RPMI8226 (cell line): ENCODE measurements around the gene NCR2.
"Not testable (repeated sequence)": the region's sequence is repeated elsewhere in the genome, so short reads cannot be mapped to it uniquely, and the experiment has no call there.

Experiments used
- DNase-seq: peaks from one replicate; pipeline ENCODE4 v3.0.0-alpha.2; 2015

NCR2 gene, protein sequence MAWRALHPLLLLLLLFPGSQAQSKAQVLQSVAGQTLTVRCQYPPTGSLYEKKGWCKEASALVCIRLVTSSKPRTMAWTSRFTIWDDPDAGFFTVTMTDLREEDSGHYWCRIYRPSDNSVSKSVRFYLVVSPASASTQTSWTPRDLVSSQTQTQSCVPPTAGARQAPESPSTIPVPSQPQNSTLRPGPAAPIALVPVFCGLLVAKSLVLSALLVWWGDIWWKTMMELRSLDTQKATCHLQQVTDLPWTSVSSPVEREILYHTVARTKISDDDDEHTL

DNA sequence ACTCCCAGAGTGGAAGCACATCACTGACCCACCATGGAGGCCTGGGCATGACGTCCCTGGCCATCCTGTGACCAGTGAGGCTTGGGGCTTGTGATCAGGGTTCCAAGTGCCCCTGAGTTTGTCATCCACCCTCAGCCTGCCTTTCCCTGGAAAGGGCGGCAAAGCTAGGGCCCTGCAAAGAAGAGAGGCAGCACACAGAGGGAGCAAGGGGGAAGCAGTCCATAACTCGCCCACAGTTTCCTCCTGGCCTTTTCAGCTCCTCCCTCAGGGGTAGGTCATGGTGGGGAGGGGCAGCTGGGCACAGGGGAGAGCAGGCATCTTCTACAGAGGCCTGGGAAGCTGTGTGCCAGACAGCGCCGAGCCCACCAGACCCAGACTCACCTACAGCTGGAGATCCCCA lies at the start of gene NCR2:
NCR2 (plus strand) TSS at position 313 of the 400 bp plus-strand sequence. CDS start 269 bp downstream, outside the sequence.
- DNase-seq, result no peak

DNA sequence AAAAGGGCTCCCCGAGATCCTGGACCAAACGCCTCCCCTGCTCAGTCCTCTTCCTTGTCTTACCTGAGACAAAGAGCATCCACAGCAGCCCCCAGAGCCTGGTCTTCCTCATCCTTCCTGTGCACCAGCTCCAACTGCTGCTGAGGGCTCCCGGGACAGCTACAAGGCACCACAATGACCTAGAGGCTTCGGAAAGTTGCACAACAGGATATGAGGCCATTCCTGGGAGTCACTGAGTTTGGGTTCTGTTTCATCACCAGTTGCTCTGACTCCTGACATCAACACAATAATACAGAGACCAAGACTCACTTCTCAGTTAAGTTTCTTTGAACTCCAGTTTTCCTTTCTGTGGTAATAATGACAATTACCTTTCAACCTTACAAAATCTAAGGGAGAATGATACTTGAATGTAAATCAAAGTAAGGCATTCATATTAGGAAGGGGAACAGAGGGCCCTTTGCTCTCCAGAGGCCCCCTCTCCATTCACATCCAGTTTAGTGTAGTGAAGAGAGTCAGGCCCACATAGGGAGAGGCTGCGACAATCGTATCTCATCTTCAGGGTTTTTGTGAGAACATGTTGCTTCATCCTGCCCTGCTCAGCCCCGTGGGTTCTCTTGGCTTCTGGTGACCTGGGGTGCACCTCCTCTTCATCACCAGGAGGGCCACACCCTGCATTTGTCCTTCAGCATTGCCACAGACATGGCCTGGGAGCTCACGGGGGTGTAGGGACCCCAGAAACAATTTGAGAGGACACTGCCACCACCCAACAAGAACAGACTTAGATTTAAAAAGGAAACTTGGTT lies 48.7 kb upstream of the NCR2 start, which contains the start of gene TREM1:
TREM1 (minus strand) TSS at position 139 of the 803 bp plus-strand sequence; CDS start at position 112, 27 bp downstream.
- DNase-seq, result no peak

DNA sequence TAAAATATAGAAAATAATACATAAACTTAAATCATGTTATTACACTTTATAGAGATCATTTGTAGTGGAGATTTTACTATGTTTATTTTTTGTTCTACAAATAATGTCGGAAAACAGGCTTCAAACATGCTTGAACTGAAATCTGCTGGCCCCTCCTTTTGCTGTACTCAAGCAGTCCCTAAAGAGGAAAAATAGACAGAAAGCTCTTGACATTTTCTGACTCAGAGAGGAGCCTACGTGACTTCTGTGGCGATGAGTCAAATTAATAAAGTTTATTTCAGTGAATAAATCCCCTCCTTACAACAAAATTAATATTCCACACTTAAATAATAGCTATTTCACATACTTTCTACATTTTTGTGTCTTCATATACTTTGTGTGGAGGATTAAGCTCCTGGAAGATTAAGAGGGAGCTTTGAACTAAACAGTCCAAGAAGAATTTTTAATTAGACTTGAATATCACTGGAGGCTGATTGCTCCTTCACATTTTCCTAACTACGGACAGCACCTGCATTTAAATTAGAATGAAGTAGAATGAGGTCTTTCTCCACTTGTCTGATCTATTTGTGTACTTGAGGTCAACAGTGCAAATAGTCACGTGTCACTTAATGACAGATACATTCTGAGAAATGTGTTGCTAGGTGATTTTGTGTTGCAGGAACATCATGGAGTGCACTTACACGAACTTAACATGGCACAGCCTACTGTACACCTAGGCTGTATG lies 47.2 kb upstream of the NCR2 start:
- peak; percentile 37 for DNase-seq

DNA sequence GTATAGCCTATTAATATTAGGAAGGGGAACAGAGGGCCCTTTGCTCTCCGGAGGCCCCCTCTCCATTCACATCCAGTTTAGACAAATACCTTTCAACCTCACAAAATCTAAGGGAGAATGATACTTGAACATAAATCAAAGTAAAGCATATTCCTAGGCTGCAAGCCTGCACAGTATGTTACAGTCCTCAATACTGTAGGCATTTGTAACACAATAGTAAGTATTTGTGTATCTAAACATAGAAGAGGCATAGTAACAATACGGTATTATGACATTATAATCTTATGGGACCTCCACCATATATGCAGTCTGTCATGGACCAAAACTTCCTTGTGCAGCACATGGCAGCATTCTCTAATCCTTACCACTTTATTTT lies 46.7 kb upstream of the NCR2 start:
- no peak for DNase-seq

DNA sequence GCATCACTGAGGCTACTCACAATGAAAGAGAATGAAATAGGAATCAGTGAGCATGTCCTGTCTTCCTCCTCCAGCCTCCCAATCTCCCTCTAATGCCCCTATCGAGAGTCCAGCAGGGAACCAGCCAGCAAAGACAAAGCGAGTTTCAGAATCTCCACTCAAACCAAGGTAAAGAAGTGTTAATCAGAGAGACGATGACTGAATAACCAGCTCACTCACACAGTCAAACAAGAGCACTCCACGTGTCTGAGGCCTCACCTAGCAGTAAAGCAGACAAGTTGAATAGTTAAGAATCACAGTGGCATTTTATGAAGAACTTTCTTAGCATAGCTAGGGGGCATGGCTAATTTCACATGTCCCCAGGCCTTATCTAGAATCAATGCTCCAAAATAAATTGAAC lies 45.6 kb upstream of the NCR2 start:
- no peak for DNase-seq

DNA sequence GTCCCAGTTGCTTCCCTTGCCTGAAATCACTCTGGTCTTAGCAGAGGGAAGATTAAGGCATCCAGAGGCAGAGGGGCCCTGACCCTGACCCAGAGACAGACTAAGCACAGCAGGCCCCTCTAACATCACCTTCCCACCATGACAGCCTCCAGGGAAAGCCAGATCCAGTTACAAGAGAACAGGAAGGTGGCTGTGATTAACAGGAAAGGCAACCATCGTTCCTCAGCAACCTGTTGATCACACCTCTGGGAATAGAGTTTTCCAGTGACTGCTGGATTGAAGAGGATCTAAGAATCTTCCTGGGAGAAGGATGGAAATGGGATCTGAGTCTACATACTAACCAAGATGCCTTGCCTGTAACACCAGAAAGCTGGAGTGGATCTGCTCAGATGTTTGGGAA lies 43.7 kb upstream of the NCR2 start:
- no peak for DNase-seq

DNA sequence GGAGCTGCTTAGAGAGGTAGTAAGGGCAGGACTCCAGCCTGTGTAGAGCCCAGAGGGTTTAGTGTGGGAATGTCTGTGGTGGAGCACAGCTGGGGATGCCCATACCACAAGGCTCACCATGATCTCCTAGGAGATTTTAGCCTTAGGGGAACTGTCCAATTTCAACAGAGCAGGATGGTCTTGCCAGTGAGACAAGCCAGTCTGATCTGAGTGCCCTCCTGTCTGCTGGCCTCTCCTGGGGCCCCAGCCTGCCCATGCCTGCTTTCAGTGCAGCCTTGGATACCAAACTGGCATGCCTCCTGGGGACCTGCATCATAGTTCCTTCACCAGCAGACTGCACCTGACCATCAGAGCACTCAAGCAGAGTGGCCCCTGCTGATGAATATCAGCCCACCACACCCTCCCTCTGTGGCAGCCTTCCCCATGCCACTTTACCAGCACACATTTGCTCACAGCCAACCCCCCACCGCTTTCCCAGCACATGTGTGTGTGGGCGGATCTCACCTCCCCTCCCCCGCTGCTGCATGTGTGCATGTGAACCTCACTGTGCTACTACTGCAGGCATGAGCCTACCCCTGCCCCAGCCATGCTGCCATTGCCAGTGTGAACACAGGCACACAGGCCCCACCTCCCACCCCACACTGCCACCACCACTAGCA lies 41.1 kb upstream of the NCR2 start:
- DNase-seq, result no peak

DNA sequence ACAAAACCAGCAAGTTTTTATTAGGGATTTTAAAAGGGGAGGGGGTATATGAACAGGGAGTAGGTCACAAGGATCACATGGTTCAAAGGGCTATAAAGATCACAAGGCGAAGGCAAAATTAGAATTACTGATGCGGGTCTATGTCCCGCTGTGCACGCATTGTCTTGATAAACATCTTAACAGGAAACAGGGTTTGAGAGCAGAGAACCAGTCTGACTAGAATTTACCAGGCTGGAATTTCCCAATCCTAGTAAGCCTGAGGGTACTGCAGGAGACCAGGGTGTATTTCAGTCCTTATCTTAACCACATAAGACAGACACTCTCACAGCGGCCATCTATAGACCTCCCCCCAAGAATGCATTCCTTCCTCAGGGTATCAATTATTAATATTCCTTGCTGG lies 38.2 kb upstream of the NCR2 start:
- not testable (repeated sequence) for DNase-seq

DNA sequence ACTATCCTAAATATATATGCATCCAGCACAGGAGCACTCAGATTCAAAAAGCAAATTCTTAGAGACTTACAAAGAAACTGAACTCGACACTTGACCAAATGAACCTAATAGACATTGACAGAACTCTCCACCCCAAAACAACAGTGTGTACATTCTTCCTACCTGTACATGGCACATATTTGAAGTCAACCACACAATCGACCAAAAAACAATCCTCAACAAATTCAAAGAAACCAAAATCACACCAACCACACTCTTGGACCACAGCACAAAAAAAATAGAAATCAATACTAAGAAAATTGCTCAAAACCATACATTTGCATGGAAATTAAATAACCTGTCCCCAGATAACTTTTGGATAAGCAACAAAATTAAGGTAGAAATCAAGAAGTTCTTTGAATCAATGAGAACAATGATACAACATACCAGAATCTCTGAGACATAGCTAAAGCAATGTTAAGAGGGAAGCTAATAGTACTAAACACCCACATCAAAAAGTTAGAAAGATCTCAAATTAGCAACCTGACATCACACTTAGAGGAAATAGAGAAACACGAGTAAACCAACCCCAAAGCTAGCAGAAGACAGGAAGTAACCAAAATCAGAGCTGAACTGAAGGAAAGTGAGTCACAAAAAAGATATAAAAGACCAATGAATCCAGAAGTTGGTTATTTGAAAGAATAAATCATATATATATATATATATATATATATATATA lies 36.5 kb upstream of the NCR2 start:
- no peak for DNase-seq

DNA sequence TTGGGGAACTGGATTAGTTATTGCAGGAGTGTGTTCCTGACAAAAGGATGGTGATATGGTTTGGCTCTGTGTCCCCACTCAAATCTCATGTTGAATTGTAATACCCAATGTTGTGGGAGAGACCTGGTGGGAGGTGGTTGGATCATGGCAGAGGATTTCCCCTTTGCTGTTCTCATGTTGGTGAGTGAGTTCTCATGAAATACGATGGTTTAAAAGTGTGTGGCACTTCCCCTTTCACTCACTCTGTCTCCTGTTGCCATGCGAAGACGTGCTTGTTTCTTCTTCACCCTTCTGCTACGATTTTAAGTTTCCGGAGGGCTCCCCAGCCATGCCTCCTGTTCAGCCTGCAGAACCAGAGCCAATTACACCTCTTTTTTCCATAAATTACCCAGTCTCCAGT lies 32.8 kb upstream of the NCR2 start:
- no peak for DNase-seq

DNA sequence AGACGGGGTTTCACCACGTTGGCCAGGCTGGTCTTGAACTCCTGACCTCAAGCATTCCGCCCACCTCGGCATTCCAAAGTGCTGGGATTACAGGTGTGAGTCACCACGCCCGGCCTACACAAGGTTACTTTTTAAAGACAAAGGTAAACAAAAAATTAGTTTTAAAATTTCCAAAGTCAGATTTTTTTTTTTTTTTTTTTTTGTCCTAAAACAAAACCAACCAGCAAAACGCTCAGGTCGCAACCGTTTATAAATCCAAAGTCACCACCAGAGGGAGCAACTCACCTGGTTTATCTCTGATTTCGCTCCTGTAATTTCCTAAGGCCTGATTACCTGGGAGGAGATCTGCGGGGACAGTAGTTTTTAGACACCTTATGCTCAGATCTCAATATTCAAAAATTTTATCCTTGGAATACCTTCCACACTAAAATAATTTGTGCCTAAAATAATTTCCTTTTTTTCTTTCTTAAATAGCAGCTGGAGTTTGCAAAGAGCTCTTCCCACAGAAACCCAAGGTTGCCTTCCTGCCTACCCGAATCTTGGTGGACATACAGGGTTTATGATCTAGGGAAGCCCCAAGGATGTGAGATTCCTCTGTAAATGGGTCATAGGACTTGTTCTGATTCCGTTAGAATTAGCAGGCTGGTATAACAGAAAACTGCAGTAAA lies 29.1 kb upstream of the NCR2 start:
- DNase-seq, result peak; percentile 74

DNA sequence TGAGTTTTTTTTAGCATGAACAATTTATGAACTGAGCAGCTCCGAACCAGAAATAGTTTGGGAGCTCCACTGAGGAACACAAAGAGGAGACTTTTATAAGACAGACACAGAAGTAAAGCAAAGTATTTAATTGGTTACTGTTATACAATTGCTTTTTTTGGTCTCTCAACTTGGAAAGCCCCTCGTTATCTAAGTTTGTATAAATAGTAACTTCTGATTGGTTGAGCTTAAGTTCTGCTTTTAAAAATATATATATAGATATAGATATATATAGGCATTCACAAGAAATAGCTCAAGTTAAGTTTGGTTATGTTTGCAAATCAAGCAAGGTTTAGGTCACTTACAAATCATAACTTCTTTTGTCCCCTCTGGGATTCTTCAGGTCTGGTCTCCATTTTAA lies 20.2 kb upstream of the NCR2 start:
- DNase-seq, result no peak

DNA sequence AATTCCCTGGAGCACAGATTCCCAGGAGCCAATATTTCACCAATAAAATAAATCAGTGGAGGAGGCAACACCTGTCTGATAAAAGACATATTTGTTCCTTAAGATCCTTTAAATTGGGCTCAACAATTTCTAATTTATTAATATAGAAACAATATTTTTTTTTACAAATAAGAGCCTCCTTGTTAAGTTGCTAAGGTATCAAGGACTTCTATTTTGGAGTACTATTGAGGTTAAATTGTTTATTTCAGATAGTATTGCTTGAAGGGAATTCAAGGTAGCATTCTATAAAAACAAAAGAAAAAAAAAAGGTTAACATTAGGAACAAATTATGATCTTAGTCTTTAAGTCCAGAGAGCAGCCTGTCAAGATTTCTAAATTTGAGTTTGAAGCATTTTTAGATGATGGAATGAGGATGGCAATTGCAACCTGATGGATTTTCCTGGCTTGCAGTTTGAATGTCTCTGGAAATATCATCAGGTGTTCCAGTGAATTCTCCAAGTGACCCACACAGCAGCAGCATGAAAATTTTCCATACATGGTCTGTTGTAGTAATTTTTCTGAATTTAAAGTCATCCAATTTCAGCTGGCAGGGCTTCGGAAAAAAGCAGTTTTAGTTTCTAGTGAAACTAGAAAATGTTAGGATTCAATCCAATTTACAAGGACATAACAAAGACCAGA lies 19.3 kb upstream of the NCR2 start:
- no peak for DNase-seq

DNA sequence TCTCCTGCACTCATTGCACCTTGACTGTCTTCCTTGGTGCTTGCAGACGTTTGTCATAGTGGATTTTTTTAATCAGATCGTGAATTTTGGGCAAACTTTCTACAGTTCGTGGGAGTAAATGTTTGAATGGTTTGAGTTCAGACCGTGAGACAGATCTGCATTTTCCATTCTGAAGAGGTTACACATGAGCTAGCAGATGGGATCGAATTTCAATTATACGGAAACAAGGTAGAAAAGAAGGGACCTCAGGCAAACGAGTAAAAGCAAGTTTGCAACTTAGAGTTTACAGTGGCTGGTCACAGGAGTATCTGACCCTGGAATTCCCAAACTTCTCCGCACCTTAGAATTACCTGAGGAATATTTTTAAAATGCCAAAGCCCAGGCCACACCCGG lies 17.2 kb upstream of the NCR2 start:
- DNase-seq, result no peak

DNA sequence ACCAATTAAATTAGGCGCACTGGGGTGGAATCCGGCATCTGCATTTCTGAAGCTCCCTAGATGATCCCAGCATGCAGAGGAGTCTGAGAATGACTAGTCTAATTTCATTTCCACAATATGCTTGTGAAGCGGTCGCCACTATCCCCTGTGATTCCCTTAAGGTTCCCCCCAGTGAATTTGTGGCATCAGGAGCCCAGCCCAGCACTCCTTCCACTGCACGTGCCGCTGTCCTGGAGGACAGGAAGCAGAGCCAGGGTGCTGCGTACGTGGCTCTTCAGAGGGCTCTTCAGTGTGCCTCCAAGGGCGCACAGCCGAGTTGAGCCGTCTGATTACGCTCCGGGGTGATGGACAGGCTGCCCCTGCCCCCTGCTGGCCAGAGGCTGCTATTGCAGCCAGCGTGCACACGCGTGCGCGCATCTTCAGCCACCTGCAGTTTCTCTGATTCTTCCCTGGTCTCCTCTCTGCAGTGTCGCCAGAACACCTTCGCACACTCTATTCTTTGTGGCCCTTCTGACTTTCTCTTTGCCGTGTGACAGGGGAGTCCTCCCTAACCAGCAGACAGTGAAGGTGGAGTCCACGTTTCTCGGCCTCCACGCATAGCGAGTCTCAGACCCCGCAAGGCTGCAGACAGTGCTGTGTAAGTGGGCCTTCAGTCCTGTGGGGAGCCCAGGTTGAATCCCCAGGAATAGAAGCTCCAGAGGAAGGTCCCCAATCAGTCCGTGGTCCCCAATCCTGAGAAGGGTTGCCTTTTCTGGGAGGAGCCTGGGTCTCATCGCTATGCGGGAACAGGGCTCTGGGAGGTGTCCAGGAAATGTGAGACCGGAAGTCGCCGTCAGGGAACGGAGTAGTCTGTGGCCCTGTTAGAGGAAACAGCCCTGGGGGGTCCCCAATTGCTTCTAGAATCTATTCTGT lies 16.5 kb upstream of the NCR2 start:
- peak; percentile 91 for DNase-seq

DNA sequence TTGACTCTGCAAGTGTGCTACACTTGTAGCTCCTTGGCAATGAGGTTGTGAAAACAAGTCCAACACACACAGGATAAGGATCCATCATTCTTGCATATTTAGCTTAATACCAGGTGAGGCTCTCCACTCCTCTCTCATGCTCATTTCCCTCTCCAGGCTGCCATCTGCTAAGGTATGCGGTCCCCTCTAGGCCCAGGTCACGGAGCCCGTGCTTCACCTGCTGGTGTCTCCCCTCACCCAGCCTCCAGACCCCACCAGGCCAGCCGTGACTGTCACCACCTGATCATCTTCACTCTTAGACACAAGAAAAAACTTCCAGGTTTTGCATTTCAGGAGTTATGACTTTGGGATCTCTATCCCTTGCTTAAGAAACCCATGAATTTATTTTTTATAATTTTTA lies 14.2 kb upstream of the NCR2 start:
- no peak for DNase-seq

DNA sequence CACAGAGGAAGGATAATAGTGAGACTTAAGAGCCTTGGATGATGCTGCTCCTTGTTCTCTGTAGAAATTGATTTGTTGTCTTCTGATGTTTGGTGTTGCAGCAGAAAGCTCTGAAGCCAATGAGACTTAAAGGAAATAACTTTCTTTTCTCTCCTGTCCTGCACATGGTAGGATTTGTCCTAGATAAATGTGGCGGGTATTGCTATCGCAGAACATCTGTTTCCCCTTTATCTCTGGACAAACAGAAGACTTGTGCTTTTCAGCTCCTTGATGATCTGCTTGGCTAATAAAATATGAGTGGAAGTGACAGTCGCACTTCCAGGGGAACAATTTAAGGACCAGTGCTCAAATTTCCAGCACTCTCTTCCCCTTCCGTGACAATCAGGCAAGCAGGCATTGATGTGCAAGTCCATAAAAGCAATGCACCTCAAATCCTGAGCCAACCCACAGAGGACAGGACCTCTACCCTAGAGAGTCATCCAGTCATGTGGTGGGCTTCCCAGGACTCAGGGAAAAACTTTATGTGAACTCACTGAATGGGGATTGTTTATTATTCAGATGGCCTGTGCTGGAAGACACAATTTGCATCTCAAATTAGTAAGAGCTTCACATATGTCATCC lies 9.9 kb upstream of the NCR2 start:
- DNase-seq, result no peak

DNA sequence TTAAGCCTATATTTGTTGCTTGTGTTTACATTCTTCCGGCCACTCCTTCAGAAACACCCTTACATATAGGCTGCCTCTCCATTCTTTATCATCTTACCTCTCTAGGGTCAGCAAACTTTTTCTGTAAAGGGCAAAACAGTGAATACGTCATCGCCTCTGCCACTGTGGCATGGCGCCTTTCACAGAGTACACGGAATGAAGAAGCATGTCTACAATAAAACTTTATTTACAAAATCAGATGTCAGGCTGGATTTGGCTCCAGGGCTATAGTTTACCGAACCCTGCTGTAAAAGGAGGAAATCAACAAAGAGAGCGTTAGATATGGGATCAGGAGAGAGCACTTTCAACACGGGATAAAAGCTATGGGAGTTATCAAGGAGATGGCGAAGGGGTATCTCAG lies 9.3 kb upstream of the NCR2 start:
- no peak for DNase-seq

DNA sequence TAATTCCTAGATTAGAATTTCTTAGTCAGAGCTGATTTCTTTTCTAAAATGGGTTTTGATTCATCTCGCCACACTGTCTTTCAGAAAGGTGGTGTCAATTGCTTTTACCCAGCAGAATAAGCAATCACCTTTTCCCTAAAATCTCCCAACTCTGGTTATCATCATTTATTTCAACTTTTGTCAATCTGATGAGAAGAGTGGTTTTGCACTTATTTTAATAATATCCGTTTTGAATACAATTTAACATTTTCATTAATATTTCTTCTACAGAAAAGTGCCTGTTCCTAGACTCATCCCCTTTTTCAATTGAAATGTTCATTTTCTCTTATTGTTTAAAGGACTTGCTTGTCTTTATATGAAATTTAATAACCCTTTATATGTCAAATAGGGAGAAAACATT lies 8.2 kb upstream of the NCR2 start:
- no peak for DNase-seq
